CD4-positive, alpha-beta T cell treated with Interleukin-17A for 1 hour (primary cell): ENCODE measurements around the gene PARD6G.

Experiments
- DNase-seq: peaks from one replicate; pipeline ENCODE4 v3.0.0-alpha.2; 2020

Gene PARD6G

GRCh38 chr18:80210312-80211083, 36.8 kb downstream of the PARD6G start:
- no peak for DNase-seq

GRCh38 chr18:80208620-80209019, 38.7 kb downstream of the PARD6G start:
- no peak for DNase-seq

- DNase-seq = no peak
Observed at GRCh38 chr18:80205294-80205693, 42.0 kb downstream of the PARD6G start.

- no peak for DNase-seq
Observed at GRCh38 chr18:80204142-80204541, 43.2 kb downstream of the PARD6G start.

- no peak for DNase-seq
Observed at GRCh38 chr18:80203249-80203648, 44.1 kb downstream of the PARD6G start.

GRCh38 chr18:80202264-80202998, 44.9 kb downstream of the PARD6G start:
- no peak for DNase-seq

- DNase-seq = no peak
Observed at GRCh38 chr18:80201739-80202138, 45.6 kb downstream of the PARD6G start.

GRCh38 chr18:80200932-80201672, 46.2 kb downstream of the PARD6G start:
- no peak for DNase-seq

GRCh38 chr18:80200171-80200931, 47.0 kb downstream of the PARD6G start:
- no peak for DNase-seq

- no peak for DNase-seq
Observed at GRCh38 chr18:80198994-80199748, 48.1 kb downstream of the PARD6G start.

- no peak for DNase-seq
Observed at GRCh38 chr18:80198391-80198790, 48.9 kb downstream of the PARD6G start.

- no peak for DNase-seq
Observed at GRCh38 chr18:80197528-80197927, 49.8 kb downstream of the PARD6G start.

- DNase-seq = no peak
Observed at GRCh38 chr18:80196528-80197320, 50.6 kb downstream of the PARD6G start.

- no peak for DNase-seq
Observed at GRCh38 chr18:80194874-80195570, 52.3 kb downstream of the PARD6G start.

GRCh38 chr18:80193701-80194100, 53.6 kb downstream of the PARD6G start:
- no peak for DNase-seq

GRCh38 chr18:80192653-80193385, 54.5 kb downstream of the PARD6G start:
- no peak for DNase-seq

- no peak for DNase-seq
Observed at GRCh38 chr18:80191907-80192652, 55.2 kb downstream of the PARD6G start.

- no peak for DNase-seq
Observed at GRCh38 chr18:80191264-80191663, 56.0 kb downstream of the PARD6G start.

- no peak for DNase-seq
Observed at GRCh38 chr18:80190311-80190710, 57.0 kb downstream of the PARD6G start.
